ENCODE measurements around the gene ATE1. TPM values are rescaled to one million over a fixed set of nuclear protein-coding genes. Genes with fewer than 3 reads are reported as not detected.

The ATE1 gene
- polyA plus RNA-seq, 1 experiment: 17.9 TPM

GRCh38 chr10:121698336-121698735, 229.5 kb downstream of the ATE1 start:
- CTCF ChIA-PET: interaction anchor here (1.1 kb wide), 1 partner anchor 750 kb away, joined by 3 read pairs; no protein-coding TSS in a partner anchor
- H3K4me3 ChIP-seq (ENCODE audit: low read depth, low read length): no peak overlapping the region
- POLR2A ChIA-PET: no interaction called here
- peaks cover 5% of the 10 kb centered on the region for H3K9me3 ChIP-seq (ENCODE audit: control insufficient read depth, insufficient read depth, low read length)
- H3K27me3 ChIP-seq (ENCODE audit: control insufficient read depth, insufficient read depth, low read length): no peaks in the 10 kb centered on the region
- H3K27ac ChIP-seq (ENCODE audit: low read depth, low read length): no peak overlapping the region
- TF ChIP-seq CTCF (IDR thresholded peaks at IDR 0.05; ENCODE audit: low read depth, low read length): no peak
- no peak for DNase-seq (ENCODE audit: low read depth, low spot score)

GRCh38 chr10:121696854-121697253, 231.0 kb downstream of the ATE1 start:
- H3K4me3 ChIP-seq (ENCODE audit: low read depth, low read length): no peak overlapping the region
- POLR2A ChIA-PET: no interaction called here

GRCh38 chr10:121695731-121696464, 231.9 kb downstream of the ATE1 start:
- CTCF ChIA-PET: no interaction called here
- Histone ChIP-seq H3K9me3 (ENCODE audit: control insufficient read depth, insufficient read depth, low read length) (peaks cover 5% of the 10 kb centered on the region), H3K27ac (ENCODE audit: low read depth, low read length) (no peak overlapping the region), H3K27me3 (ENCODE audit: control insufficient read depth, insufficient read depth, low read length) (no peaks in the 10 kb centered on the region), H3K4me3 (ENCODE audit: low read depth, low read length) (no peak overlapping the region)
- TF ChIP-seq CTCF (IDR thresholded peaks at IDR 0.05; ENCODE audit: low read depth, low read length): no peak
- POLR2A ChIA-PET: no interaction called here
- DNase-seq (ENCODE audit: low read depth, low spot score): no peak

More at GRCh38 chr10:121696854-121697253, 231.0 kb downstream of the ATE1 start:
- DNase-seq (ENCODE audit: low read depth, low spot score): no peak
- CTCF ChIA-PET: no interaction called here
- peaks cover 5% of the 10 kb centered on the region for H3K9me3 ChIP-seq (ENCODE audit: control insufficient read depth, insufficient read depth, low read length)
- TF ChIP-seq CTCF (IDR thresholded peaks at IDR 0.05; ENCODE audit: low read depth, low read length): peak; percentile 28
- H3K27me3 ChIP-seq (ENCODE audit: control insufficient read depth, insufficient read depth, low read length): no peaks in the 10 kb centered on the region
- no peak overlapping the region for H3K27ac ChIP-seq (ENCODE audit: low read depth, low read length)

GRCh38 chr10:121694966-121695643, 232.7 kb downstream of the ATE1 start:
- H3K27ac ChIP-seq (ENCODE audit: low read depth, low read length): no peak overlapping the region
- ChIA-PET POLR2A (no interaction called here), CTCF (no interaction called here)
- H3K4me3 ChIP-seq (ENCODE audit: low read depth, low read length): no peak overlapping the region
- no peak for DNase-seq (ENCODE audit: low read depth, low spot score)
- no peaks in the 10 kb centered on the region for H3K27me3 ChIP-seq (ENCODE audit: control insufficient read depth, insufficient read depth, low read length)
- peaks cover 5% of the 10 kb centered on the region for H3K9me3 ChIP-seq (ENCODE audit: control insufficient read depth, insufficient read depth, low read length)
- TF ChIP-seq CTCF (IDR thresholded peaks at IDR 0.05; ENCODE audit: low read depth, low read length): no peak

- DNase-seq (ENCODE audit: low read depth, low spot score): no peak
- H3K4me3 ChIP-seq (ENCODE audit: low read depth, low read length): no peak overlapping the region
- H3K27me3 ChIP-seq (ENCODE audit: control insufficient read depth, insufficient read depth, low read length): no peaks in the 10 kb centered on the region
- no peak overlapping the region for H3K27ac ChIP-seq (ENCODE audit: low read depth, low read length)
- no peak for TF ChIP-seq CTCF (IDR thresholded peaks at IDR 0.05; ENCODE audit: low read depth, low read length)
- ChIA-PET CTCF (no interaction called here), POLR2A (no interaction called here)
- peaks cover 5% of the 10 kb centered on the region for H3K9me3 ChIP-seq (ENCODE audit: control insufficient read depth, insufficient read depth, low read length)
Observed at GRCh38 chr10:121694327-121694965, 233.4 kb downstream of the ATE1 start.
